Liver (tissue), 9 donors: ENCODE measurements around the gene TSPAN19. TPM values are rescaled to one million over a fixed set of nuclear protein-coding genes. Genes with fewer than 3 reads are reported as not detected.

Source experiments
- DNase-seq: peaks from one replicate; pipeline ENCODE4 v3.0.0-alpha.2; 2017; ENCODE audit warnings: low spot score
- H3K27ac ChIP-seq, 2 donors: one replicate each; pipeline ENCODE4 v1.7.0; 2013; ENCODE audit warnings: inconsistent platforms in 2 of 2, low read length in 2 of 2, control low read depth in 1 of 2, low read depth in 1 of 2, mild to moderate bottlenecking in 1 of 2
- H3K27me3 ChIP-seq, 4 donors: one replicate each; pipeline versions ENCODE4 v1.6.1 to v1.7.0; 2013; ENCODE audit warnings: low read length in 3 of 4, inconsistent platforms in 1 of 4, mild to moderate bottlenecking in 1 of 4, moderate library complexity in 1 of 4; ENCODE audit not compliant: control insufficient read depth in 4 of 4, insufficient read depth in 4 of 4
- H3K36me3 ChIP-seq, 4 donors: one replicate each; pipeline versions ENCODE4 v1.6.1 to v1.7.0; 2013; ENCODE audit warnings: low read length in 3 of 4, mild to moderate bottlenecking in 3 of 4, low read depth in 1 of 4, moderate library complexity in 1 of 4; ENCODE audit not compliant: control insufficient read depth in 4 of 4, insufficient read depth in 3 of 4
- H3K4me1 ChIP-seq, 4 donors: one replicate each; pipeline versions ENCODE4 v1.6.1 to v1.7.0; 2013; ENCODE audit warnings: low read length in 3 of 4, mild to moderate bottlenecking in 3 of 4, moderate library complexity in 1 of 4; ENCODE audit not compliant: control insufficient read depth in 4 of 4, insufficient read depth in 4 of 4
- H3K4me3 ChIP-seq, 3 donors: one replicate each; pipeline versions ENCODE4 v1.6.1 to v1.7.0; 2013; ENCODE audit warnings: low read length in 3 of 3, control low read depth in 1 of 3, low read depth in 1 of 3, mild to moderate bottlenecking in 1 of 3
- H3K9ac ChIP-seq, 2 donors: one replicate each; pipeline ENCODE4 v1.7.0; 2013; ENCODE audit warnings: low read length in 2 of 2, mild to moderate bottlenecking in 2 of 2, moderate library complexity in 2 of 2, control low read depth in 1 of 2, low read depth in 1 of 2
- H3K9me3 ChIP-seq, 4 donors: one replicate each; pipeline versions ENCODE4 v1.6.1 to v1.7.0; 2013; ENCODE audit warnings: low read length in 3 of 4; ENCODE audit not compliant: control insufficient read depth in 4 of 4
- ATF3 ChIP-seq: IDR thresholded peaks from 2 replicates; pipeline ENCODE4 v1.6.1; 2016; ENCODE audit warnings: antibody characterized with exemption
- EGR1 ChIP-seq, 2 donors: IDR thresholded peaks; 2 replicates each; pipeline ENCODE4 v1.6.1; 2016 to 2018; ENCODE audit warnings: antibody characterized with exemption in 2 of 2, low read depth in 2 of 2
- FOXA1 ChIP-seq: IDR thresholded peaks from 2 replicates; pipeline ENCODE4 v1.6.1; 2016; ENCODE audit warnings: antibody characterized with exemption
- FOXA2 ChIP-seq: IDR thresholded peaks from 2 replicates; pipeline ENCODE4 v1.6.1; 2016; ENCODE audit warnings: antibody characterized with exemption
- GABPA ChIP-seq, 2 donors: IDR thresholded peaks in 1 of 2; conservative IDR thresholded peaks in 1 of 2; 2 replicates each; pipeline ENCODE4 v1.6.1; 2016; ENCODE audit warnings: antibody characterized with exemption in 2 of 2, mild to moderate bottlenecking in 1 of 2, moderate library complexity in 1 of 2
- HNF4A ChIP-seq, 2 donors: conservative IDR thresholded peaks; 2 replicates each; pipeline ENCODE4 v1.6.1; 2016; ENCODE audit warnings: antibody characterized with exemption in 2 of 2, mild to moderate bottlenecking in 2 of 2
- HNF4G ChIP-seq: IDR thresholded peaks from 2 replicates; pipeline ENCODE4 v1.6.1; 2016; ENCODE audit warnings: antibody characterized with exemption
- JUND ChIP-seq, 2 donors: IDR thresholded peaks; 2 replicates each; pipeline ENCODE4 v1.6.1; 2016; ENCODE audit warnings: antibody characterized with exemption in 2 of 2
- MAX ChIP-seq: IDR thresholded peaks from 2 replicates; pipeline ENCODE4 v1.6.1; 2016; ENCODE audit warnings: antibody characterized with exemption
- RAD21 ChIP-seq, 2 donors: IDR thresholded peaks; 2 replicates each; pipeline ENCODE4 v1.6.1; 2016; ENCODE audit warnings: antibody characterized with exemption in 2 of 2, mild to moderate bottlenecking in 2 of 2
- REST ChIP-seq: IDR thresholded peaks from 2 replicates; pipeline ENCODE4 v1.6.1; 2016; ENCODE audit warnings: antibody characterized with exemption, mild to moderate bottlenecking
- RXRA ChIP-seq, 2 donors: IDR thresholded peaks; 2 replicates each; pipeline ENCODE4 v1.6.1; 2017 to 2018; ENCODE audit warnings: antibody characterized with exemption in 2 of 2, mild to moderate bottlenecking in 1 of 2
- SP1 ChIP-seq: IDR thresholded peaks from 2 replicates; pipeline ENCODE4 v1.6.1; 2018; ENCODE audit warnings: antibody characterized with exemption, mild to moderate bottlenecking
- TAF1 ChIP-seq: conservative IDR thresholded peaks from 2 replicates; pipeline ENCODE4 v1.6.1; 2016; ENCODE audit warnings: antibody characterized with exemption, mild to moderate bottlenecking
- YY1 ChIP-seq: IDR thresholded peaks from 2 replicates; pipeline ENCODE4 v1.6.1; 2016; ENCODE audit warnings: antibody characterized with exemption, mild to moderate bottlenecking
- WGBS: extraction: QIAGEN DNeasy Blood & Tissue Kit; methylation state at CpG from one replicate; pipeline ENCODE4 v1.1.7; 2013; 5-methylcytosine and 5-hydroxymethylcytosine counted together
- polyA plus RNA-seq, 2 donors: library from polyadenylated mRNA; stranded (reverse) in 1 of 2; unstranded in 1 of 2; fragments of 200-250 nt in 1 of 2; fragments of >200 nt in 1 of 2; fragmentation: Nextera tagmentation in 1 of 2; extraction: Ambion mirVana in 1 of 2; gene quantifications; one replicate each; pipeline versions ENCODE4 v1.2.1 to v1.2.3, GENCODE V29; 2013 to 2015
- total RNA-seq, 2 donors: library from RNA; depleted of rRNA; stranded (reverse); fragments of >200 nt; gene quantifications; one replicate each; pipeline ENCODE4 v1.2.3, GENCODE V29; 2014
- TF ChIP-seq, protein P1 (sequence below): fragments of 150-350 bp; IDR thresholded peaks from 2 replicates; pipeline ENCODE4 v1.5.1; 2017; ENCODE audit warnings: improper control_type of control experiment, low read depth, low read length; ENCODE audit not compliant: missing input control
- TF ChIP-seq, protein P2 (sequence below): IDR thresholded peaks from 2 replicates; pipeline ENCODE4 v1.6.1; 2016; ENCODE audit warnings: antibody characterized with exemption
- donor health status: healthy.
- donor health status: healthy.
- donor health status: healthy.
- donor health status: healthy.
- donor health status: healthy.

TSPAN19 gene
- total and polyA plus RNA-seq, 4 donors: not detected

DNA sequence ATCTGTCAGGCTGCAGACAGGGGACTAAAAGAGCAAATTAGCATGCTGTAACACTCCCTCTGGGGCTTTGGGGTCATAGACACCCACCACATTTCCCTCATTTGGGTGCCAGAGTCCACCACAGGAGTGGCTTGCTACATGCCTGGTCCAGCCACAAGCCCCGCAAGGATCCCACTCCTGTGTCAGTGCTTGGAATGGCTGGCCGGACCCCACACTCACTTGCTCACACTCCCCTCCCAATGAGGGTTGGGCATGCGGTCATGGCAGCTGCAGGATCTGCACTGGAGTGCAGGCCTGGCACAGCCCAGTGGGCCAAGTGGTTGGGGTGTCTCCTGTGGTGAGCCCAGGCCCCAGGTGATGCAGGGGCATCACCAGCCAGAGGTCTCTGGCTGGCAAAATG, 59.9 kb downstream of the TSPAN19 start:
- Histone ChIP-seq H3K36me3 (no peaks in the 10 kb centered on the region), H3K27ac (no peak overlapping the region), H3K9ac (no peak overlapping the region), H3K9me3 (no peaks in the 10 kb centered on the region), H3K4me3 (no peak overlapping the region), H3K27me3 (peaks cover 0 to 3% (median 0%) of the 10 kb centered on the region in 4 donors), H3K4me1 (no peaks in the 10 kb centered on the region)
- DNase-seq: no peak
- TF ChIP-seq REST: no peak
- TF ChIP-seq YY1: no peak
- no peak for TF ChIP-seq FOXA2
- no peak for TF ChIP-seq JUND (IDR thresholded peaks at IDR 0.05)
- no peak for TF ChIP-seq RAD21 (IDR thresholded peaks at IDR 0.05)
- no peak for TF ChIP-seq MAX
- TF ChIP-seq RXRA (IDR thresholded peaks at IDR 0.05): no peak
- TF ChIP-seq HNF4A (conservative IDR thresholded peaks at IDR 0.05): no peak
- TF ChIP-seq, protein P1, sequence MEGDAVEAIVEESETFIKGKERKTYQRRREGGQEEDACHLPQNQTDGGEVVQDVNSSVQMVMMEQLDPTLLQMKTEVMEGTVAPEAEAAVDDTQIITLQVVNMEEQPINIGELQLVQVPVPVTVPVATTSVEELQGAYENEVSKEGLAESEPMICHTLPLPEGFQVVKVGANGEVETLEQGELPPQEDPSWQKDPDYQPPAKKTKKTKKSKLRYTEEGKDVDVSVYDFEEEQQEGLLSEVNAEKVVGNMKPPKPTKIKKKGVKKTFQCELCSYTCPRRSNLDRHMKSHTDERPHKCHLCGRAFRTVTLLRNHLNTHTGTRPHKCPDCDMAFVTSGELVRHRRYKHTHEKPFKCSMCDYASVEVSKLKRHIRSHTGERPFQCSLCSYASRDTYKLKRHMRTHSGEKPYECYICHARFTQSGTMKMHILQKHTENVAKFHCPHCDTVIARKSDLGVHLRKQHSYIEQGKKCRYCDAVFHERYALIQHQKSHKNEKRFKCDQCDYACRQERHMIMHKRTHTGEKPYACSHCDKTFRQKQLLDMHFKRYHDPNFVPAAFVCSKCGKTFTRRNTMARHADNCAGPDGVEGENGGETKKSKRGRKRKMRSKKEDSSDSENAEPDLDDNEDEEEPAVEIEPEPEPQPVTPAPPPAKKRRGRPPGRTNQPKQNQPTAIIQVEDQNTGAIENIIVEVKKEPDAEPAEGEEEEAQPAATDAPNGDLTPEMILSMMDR: no peak
- TF ChIP-seq TAF1: no peak
- no peak for TF ChIP-seq HNF4G
- no peak for TF ChIP-seq ATF3
- no peak for TF ChIP-seq SP1
- TF ChIP-seq FOXA1: no peak
- TF ChIP-seq, protein P2, sequence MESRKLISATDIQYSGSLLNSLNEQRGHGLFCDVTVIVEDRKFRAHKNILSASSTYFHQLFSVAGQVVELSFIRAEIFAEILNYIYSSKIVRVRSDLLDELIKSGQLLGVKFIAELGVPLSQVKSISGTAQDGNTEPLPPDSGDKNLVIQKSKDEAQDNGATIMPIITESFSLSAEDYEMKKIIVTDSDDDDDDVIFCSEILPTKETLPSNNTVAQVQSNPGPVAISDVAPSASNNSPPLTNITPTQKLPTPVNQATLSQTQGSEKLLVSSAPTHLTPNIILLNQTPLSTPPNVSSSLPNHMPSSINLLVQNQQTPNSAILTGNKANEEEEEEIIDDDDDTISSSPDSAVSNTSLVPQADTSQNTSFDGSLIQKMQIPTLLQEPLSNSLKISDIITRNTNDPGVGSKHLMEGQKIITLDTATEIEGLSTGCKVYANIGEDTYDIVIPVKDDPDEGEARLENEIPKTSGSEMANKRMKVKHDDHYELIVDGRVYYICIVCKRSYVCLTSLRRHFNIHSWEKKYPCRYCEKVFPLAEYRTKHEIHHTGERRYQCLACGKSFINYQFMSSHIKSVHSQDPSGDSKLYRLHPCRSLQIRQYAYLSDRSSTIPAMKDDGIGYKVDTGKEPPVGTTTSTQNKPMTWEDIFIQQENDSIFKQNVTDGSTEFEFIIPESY: no peak
- 89% methylated on average over 3 of the region's 3 CpGs for WGBS

DNA sequence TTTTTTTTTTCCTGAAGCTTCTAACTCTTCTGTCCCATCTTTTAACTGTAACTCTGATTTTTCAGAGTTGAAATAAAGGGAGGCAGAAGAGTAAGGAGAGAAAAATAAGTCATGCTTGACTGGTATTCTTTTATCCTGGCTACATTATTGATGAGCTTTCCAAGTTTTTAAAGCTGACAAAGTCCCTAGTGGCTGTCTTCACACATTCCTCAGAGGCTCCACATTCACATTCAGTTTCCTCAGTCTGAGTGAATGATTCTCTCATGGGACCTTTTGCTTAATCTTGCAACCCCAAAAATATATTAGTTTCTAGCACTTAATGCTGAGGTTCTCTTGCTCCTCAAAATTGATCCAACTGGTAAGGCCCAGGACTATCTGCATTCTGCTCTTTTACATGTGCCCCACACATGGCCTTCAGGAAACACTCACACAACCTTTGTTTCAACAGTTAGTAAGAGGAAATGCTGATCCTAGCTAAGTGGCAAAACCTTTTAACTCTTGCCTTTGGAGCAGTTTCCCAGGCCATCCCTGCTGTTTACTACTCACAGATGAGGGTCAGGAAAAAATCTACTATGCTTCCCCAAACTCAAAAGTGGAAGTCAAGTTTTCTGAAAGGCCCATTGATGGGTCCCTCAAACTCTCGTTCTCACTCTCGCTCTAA, 61.8 kb downstream of the TSPAN19 start:
- Histone ChIP-seq H3K27me3 (no peaks in the 10 kb centered on the region), H3K9me3 (no peaks in the 10 kb centered on the region), H3K4me1 (no peaks in the 10 kb centered on the region), H3K4me3 (no peak overlapping the region), H3K9ac (no peak overlapping the region), H3K27ac (no peak overlapping the region), H3K36me3 (no peaks in the 10 kb centered on the region)
- DNase-seq: no peak
- TF ChIP-seq FOXA2 (no peak), HNF4G (no peak), GABPA (IDR thresholded peaks at IDR 0.05 in 1 of 2, conservative IDR thresholded peaks at IDR 0.05 in 1 of 2) (no peak), EGR1 (IDR thresholded peaks at IDR 0.05; ENCODE audit: low read depth in 2 of 2) (no peak), HNF4A (conservative IDR thresholded peaks at IDR 0.05) (no peak), ATF3 (no peak), MAX (no peak), SP1 (no peak), RAD21 (IDR thresholded peaks at IDR 0.05) (no peak), JUND (IDR thresholded peaks at IDR 0.05) (no peak)
- TF ChIP-seq, protein P2: no peak
- 86% methylated on average over 2 of the region's 2 CpGs for WGBS
